H9 (cell line): Measurements from ENCODE around the gene NEXMIF. TPM values are rescaled to one million over a fixed set of nuclear protein-coding genes. Genes with fewer than 3 reads are reported as not detected.

Experiments used
- DNase-seq: peaks from one replicate; pipeline ENCODE4 v3.0.0-alpha.2; 2017
- H2AFZ ChIP-seq: one replicate; pipeline ENCODE4 v1.6.1; 2013; ENCODE audit warnings: mild to moderate bottlenecking, low read length, control low read depth, moderate library complexity
- H2AK5ac ChIP-seq: 2 replicates; pipeline ENCODE4 v1.6.1; 2013; ENCODE audit warnings: low read length, control low read depth, mixed read lengths; ENCODE audit not compliant: insufficient read length
- H2BK120ac ChIP-seq: one replicate; pipeline ENCODE4 v1.6.1; 2013; ENCODE audit warnings: low read depth, mild to moderate bottlenecking, low read length, control low read depth, inconsistent platforms; ENCODE audit not compliant: poor library complexity, severe bottlenecking
- H2BK12ac ChIP-seq: 2 replicates; pipeline ENCODE4 v1.6.1; 2013; ENCODE audit warnings: low read length, control low read depth, mixed read lengths, low read depth; ENCODE audit not compliant: insufficient read length
- H2BK15ac ChIP-seq: 2 replicates; pipeline ENCODE4 v1.6.1; 2013; ENCODE audit warnings: low read depth, low read length, control low read depth
- H2BK20ac ChIP-seq: one replicate; pipeline ENCODE4 v1.6.1; 2013; ENCODE audit warnings: low read depth, mild to moderate bottlenecking, low read length, control low read depth, inconsistent platforms; ENCODE audit not compliant: poor library complexity, severe bottlenecking
- H2BK5ac ChIP-seq: 2 replicates; pipeline ENCODE4 v1.6.1; 2013; ENCODE audit warnings: low read length, control low read depth, mixed read lengths; ENCODE audit not compliant: insufficient read length
- H3K14ac ChIP-seq: 2 replicates; pipeline ENCODE4 v1.6.1; 2013; ENCODE audit warnings: low read length, control low read depth; ENCODE audit not compliant: insufficient read depth
- H3K18ac ChIP-seq: 2 replicates; pipeline ENCODE4 v1.6.1; 2013; ENCODE audit warnings: low read depth, mild to moderate bottlenecking, mixed read lengths, low read length, control low read depth; ENCODE audit not compliant: insufficient read length
- H3K23ac ChIP-seq: 2 replicates; pipeline ENCODE4 v1.6.1; 2013; ENCODE audit warnings: low read length, control low read depth, mixed read lengths, low read depth; ENCODE audit not compliant: insufficient read length
- H3K23me2 ChIP-seq: 2 replicates; pipeline ENCODE4 v1.6.1; 2013; ENCODE audit warnings: low read depth, mild to moderate bottlenecking, mixed read lengths, low read length, control low read depth; ENCODE audit not compliant: insufficient read length, poor library complexity, severe bottlenecking
- H3K27ac ChIP-seq: 2 replicates; pipeline ENCODE4 v1.5.1; 2013; ENCODE audit warnings: low read length, control low read depth, mixed read lengths, low read depth; ENCODE audit not compliant: insufficient read length
- H3K27me3 ChIP-seq: 2 replicates; pipeline ENCODE4 v1.6.1; 2013; ENCODE audit warnings: low read length, control low read depth, inconsistent platforms; ENCODE audit not compliant: insufficient read depth
- H3K4ac ChIP-seq: 2 replicates; pipeline ENCODE4 v1.6.1; 2013; ENCODE audit warnings: low read depth, mild to moderate bottlenecking, control low read depth, inconsistent platforms, low read length, moderate library complexity
- H3K4me1 ChIP-seq: 2 replicates; pipeline ENCODE4 v1.6.1; 2013; ENCODE audit warnings: low read length, control low read depth, inconsistent platforms; ENCODE audit not compliant: insufficient read depth
- H3K4me2 ChIP-seq: 2 replicates; pipeline ENCODE4 v1.6.1; 2013; ENCODE audit warnings: low read length, control low read depth, mixed read lengths; ENCODE audit not compliant: insufficient read length, insufficient read depth
- H3K56ac ChIP-seq: 2 replicates; pipeline ENCODE4 v1.6.1; 2013; ENCODE audit warnings: low read depth, mild to moderate bottlenecking, mixed read lengths, low read length, control low read depth; ENCODE audit not compliant: insufficient read length
- H3K79me1 ChIP-seq: 2 replicates; pipeline ENCODE4 v1.6.1; 2013; ENCODE audit warnings: low read depth, mild to moderate bottlenecking, moderate library complexity, low read length, control low read depth, inconsistent platforms; ENCODE audit not compliant: insufficient read depth, poor library complexity, severe bottlenecking
- H3K79me2 ChIP-seq: 2 replicates; pipeline ENCODE4 v1.6.1; 2013; ENCODE audit warnings: low read length, control low read depth, inconsistent platforms; ENCODE audit not compliant: insufficient read depth
- H3K9ac ChIP-seq: 2 replicates; pipeline ENCODE4 v1.6.1; 2013; ENCODE audit warnings: low read length, control low read depth, mixed read lengths; ENCODE audit not compliant: insufficient read length; ENCODE audit errors: extremely low read depth
- H3K9me3 ChIP-seq: one replicate; pipeline ENCODE4 v1.6.1; 2013; ENCODE audit warnings: low read depth, low read length, inconsistent platforms; ENCODE audit not compliant: control insufficient read depth
- H3T11ph ChIP-seq: one replicate; pipeline ENCODE4 v1.6.1; 2013; ENCODE audit warnings: mild to moderate bottlenecking, low read length, control low read depth, inconsistent platforms
- H4K20me1 ChIP-seq: one replicate; pipeline ENCODE4 v1.6.1; 2013; ENCODE audit not compliant: control insufficient read depth, insufficient read length, insufficient read depth
- H4K5ac ChIP-seq: 2 replicates; pipeline ENCODE4 v1.6.1; 2013; ENCODE audit warnings: low read depth, mild to moderate bottlenecking, mixed read lengths, low read length, control low read depth; ENCODE audit not compliant: insufficient read length
- H4K8ac ChIP-seq: replicated peaks from 2 replicates; pipeline ENCODE4 v1.6.1; 2013; ENCODE audit warnings: low read length, control low read depth, mixed read lengths, low read depth; ENCODE audit not compliant: insufficient read length
- H4K91ac ChIP-seq: 2 replicates; pipeline ENCODE4 v1.6.1; 2013; ENCODE audit warnings: low read depth, mild to moderate bottlenecking, moderate library complexity, mixed read lengths, low read length, control low read depth; ENCODE audit not compliant: insufficient read length
- H3K27ac Mint-ChIP-seq, 3 experiments: 2 replicates in 2 of 3; 3 replicates in 1 of 3; pipeline ENCODE4 v1.8.0; 2020 to 2021; ENCODE audit warnings: mixed read lengths in 3 of 3, mild to moderate bottlenecking in 1 of 3, moderate library complexity in 1 of 3
- H3K27me3 Mint-ChIP-seq: 2 replicates; pipeline ENCODE4 v1.8.0; 2021; ENCODE audit warnings: low read depth, mild to moderate bottlenecking, moderate library complexity, mixed read lengths
- H3K36me3 Mint-ChIP-seq, 3 experiments: 2 replicates in 2 of 3; 3 replicates in 1 of 3; pipeline ENCODE4 v1.8.0; 2020 to 2021; ENCODE audit warnings: low read depth in 3 of 3, mixed read lengths in 3 of 3; ENCODE audit not compliant: insufficient read depth in 1 of 3
- H3K4me1 Mint-ChIP-seq, 2 experiments: 2 replicates each; pipeline ENCODE4 v1.8.0; 2020; ENCODE audit warnings: mixed read lengths in 2 of 2
- H3K4me3 Mint-ChIP-seq, 2 experiments: 2 replicates in 1 of 2; 3 replicates in 1 of 2; pipeline ENCODE4 v1.8.0; 2020 to 2021; ENCODE audit warnings: mild to moderate bottlenecking in 2 of 2, mixed read lengths in 2 of 2, moderate library complexity in 1 of 2
- H3K9me3 Mint-ChIP-seq, 2 experiments: 2 replicates in 1 of 2; 3 replicates in 1 of 2; pipeline ENCODE4 v1.8.0; 2020; ENCODE audit warnings: mild to moderate bottlenecking in 2 of 2, mixed read lengths in 2 of 2, moderate library complexity in 1 of 2
- CTCF ChIP-seq: fragments of 200-600 bp; sonication (generic); conservative IDR thresholded peaks from 3 replicates; pipeline ENCODE4 v1.8.0; 2021; ENCODE audit warnings: antibody characterized with exemption, mild to moderate bottlenecking
- WGBS: extraction: QIAGEN DNeasy Blood & Tissue Kit; methylation state at CpG from one replicate; pipeline ENCODE4 v1.1.7; 2013; ENCODE audit warnings: missing lambda C conversion rate, low lambda C conversion rate, mixed read lengths; ENCODE audit not compliant: insufficient read length; ENCODE audit errors: extremely low coverage; 5-methylcytosine and 5-hydroxymethylcytosine counted together
- total RNA-seq: library from RNA; stranded (reverse); gene quantifications from 2 replicates; pipeline ENCODE4 v1.2.1, GENCODE V29; 2021

Gene NEXMIF
- total RNA-seq, 1 experiment from 2014 or later, result 0.22 TPM

- H2BK20ac ChIP-seq, result no peak overlapping the region
- Mint-ChIP-seq H3K27me3 (no peaks in the 10 kb centered on the region), H3K27ac (peak overlapping the region in 1 of 3 experiments; percentile 9; a peak in 1 of 7 replicates), H3K4me1 (peaks cover 2 to 3% of the 10 kb centered on the region in 2 experiments; a peak in 2 of 4 replicates), H3K4me3 (no peak overlapping the region), H3K36me3 (no peaks in the 10 kb centered on the region), H3K9me3 (peaks cover 50 to 56% of the 10 kb centered on the region in 2 experiments)
- H4K20me1 ChIP-seq, result no peaks in the 10 kb centered on the region
- no peak overlapping the region for H4K8ac ChIP-seq
- H2AFZ ChIP-seq, result no peak overlapping the region
- WGBS, result no CpG with 5 or more reads among the region's 3 CpGs
- H3K9me3 ChIP-seq, result peaks cover 36% of the 10 kb centered on the region
- no peaks in the 10 kb centered on the region for H3K23me2 ChIP-seq
- no peak for DNase-seq
- H3K14ac ChIP-seq, result no peak overlapping the region
- no peak overlapping the region for H2BK15ac ChIP-seq
- no peak overlapping the region for H4K91ac ChIP-seq
- H3K9ac ChIP-seq, result no peak overlapping the region
- no peak overlapping the region for H3K27ac ChIP-seq
- no peak overlapping the region for H3K18ac ChIP-seq
- no peak overlapping the region for H2BK5ac ChIP-seq
- H3K4me2 ChIP-seq, result no peak overlapping the region
- H3K56ac ChIP-seq, result no peak overlapping the region
- no peak overlapping the region for H3T11ph ChIP-seq
- no peaks in the 10 kb centered on the region for H3K79me1 ChIP-seq
- no peak overlapping the region for H3K4ac ChIP-seq
- no peak overlapping the region for H2BK120ac ChIP-seq
- no peaks in the 10 kb centered on the region for H3K27me3 ChIP-seq
- no peaks in the 10 kb centered on the region for H3K79me2 ChIP-seq
- no peak for TF ChIP-seq CTCF
- no peak overlapping the region for H4K5ac ChIP-seq
- H3K23ac ChIP-seq, result no peak overlapping the region
- H2AK5ac ChIP-seq, result no peak overlapping the region
- no peaks in the 10 kb centered on the region for H3K4me1 ChIP-seq
- no peak overlapping the region for H2BK12ac ChIP-seq
Measured at GRCh38 chrX:74779175-74779574, 146.1 kb downstream of the NEXMIF start.
